HepG2 (cell line): ENCODE data around the gene VPS9D1. TPM values are rescaled to one million over a fixed set of nuclear protein-coding genes. Genes with fewer than 3 reads are reported as not detected.

Experiments used
- DR1 ChIP-seq: sonication (generic); formaldehyde crosslinking; IDR thresholded peaks from 2 replicates; pipeline ENCODE4 v1.8.0; 2021; ENCODE audit warnings: mild to moderate bottlenecking, missing genetic modification reagents, inconsistent platforms
- KDM5B ChIP-seq: sonication (generic); formaldehyde crosslinking; IDR thresholded peaks from 2 replicates; pipeline ENCODE4 v1.4.0; 2020; ENCODE audit warnings: missing genetic modification reagents, mild to moderate bottlenecking, borderline replicate concordance
- SMC3 ChIP-seq: IDR thresholded peaks from 2 replicates; pipeline ENCODE4 v1.6.1; 2011; ENCODE audit warnings: low read length, improper control_type of control experiment
- SOX5 ChIP-seq: IDR thresholded peaks from 2 replicates; pipeline ENCODE4 v1.6.1; 2016; ENCODE audit warnings: borderline replicate concordance
- YEATS4 ChIP-seq: sonication (generic); formaldehyde crosslinking; IDR thresholded peaks from 2 replicates; pipeline ENCODE4 v1.4.0; 2020; ENCODE audit warnings: missing genetic modification reagents, borderline replicate concordance
- ZBTB21 ChIP-seq: sonication (generic); formaldehyde crosslinking; IDR thresholded peaks from 2 replicates; pipeline ENCODE4 v1.4.0; 2020; ENCODE audit warnings: missing genetic modification reagents
- ZFP41 ChIP-seq: sonication (generic); formaldehyde crosslinking; IDR thresholded peaks from 2 replicates; pipeline ENCODE4 v1.4.0; 2020; ENCODE audit warnings: mild to moderate bottlenecking, missing genetic modification reagents, borderline replicate concordance
- ZNF180 ChIP-seq: sonication (generic); formaldehyde crosslinking; IDR thresholded peaks from 2 replicates; pipeline ENCODE4 v1.4.0; 2020; ENCODE audit warnings: low read depth, missing genetic modification reagents, borderline replicate concordance
- ZNF496 ChIP-seq: sonication (generic); formaldehyde crosslinking; IDR thresholded peaks from 2 replicates; pipeline ENCODE4 v1.8.1; 2023; ENCODE audit warnings: mild to moderate bottlenecking, moderate library complexity, missing genetic modification reagents; ENCODE audit not compliant: insufficient replicate concordance
- ZNF556 ChIP-seq: sonication (generic); formaldehyde crosslinking; IDR thresholded peaks from 2 replicates; pipeline ENCODE4 v1.4.0; 2020; ENCODE audit warnings: mild to moderate bottlenecking, missing genetic modification reagents, borderline replicate concordance
- ZNF644 ChIP-seq: IDR thresholded peaks from 2 replicates; pipeline ENCODE4 v1.6.1; 2016; ENCODE audit warnings: low read depth
- polyA plus RNA-seq, 8 experiments: library from polyadenylated mRNA; depleted of rRNA in 3 of 8; stranded (reverse) in 7 of 8; unstranded in 1 of 8; fragments of >200 nt; fragmentation: Illumina TruSeq in 4 of 8; extraction: Trizol in 4 of 8; gene quantifications; 2 replicates each; pipeline versions ENCODE4 v1.2.1 to v1.2.3, GENCODE V29; 2011 to 2016; ENCODE audit warnings: low read depth in 4 of 8, missing spikeins in 1 of 8, mixed read lengths in 1 of 8; ENCODE audit not compliant: insufficient read depth in 1 of 8
- total RNA-seq, 5 experiments: library from RNA; depleted of rRNA; stranded (reverse); fragments of >200 nt; fragmentation: Illumina TruSeq; extraction: Trizol; gene quantifications; 2 replicates each; pipeline ENCODE4 v1.2.3, GENCODE V29; 2016; ENCODE audit warnings: low read depth in 1 of 5
- TF ChIP-seq, protein P1 (sequence below), 2 experiments: sonication (generic) in 1 of 2; formaldehyde crosslinking in 1 of 2; IDR thresholded peaks; 2 replicates each; pipeline versions ENCODE4 v1.4.0 to v1.6.1; 2018 to 2020; ENCODE audit warnings: missing genetic modification reagents in 2 of 2, borderline replicate concordance in 1 of 2, low read depth in 1 of 2, mild to moderate bottlenecking in 1 of 2, missing biosample characterization in 1 of 2
- TF ChIP-seq, protein P2 (sequence below): sonication (generic); formaldehyde crosslinking; IDR thresholded peaks from 2 replicates; pipeline ENCODE4 v1.4.0; 2020; ENCODE audit warnings: missing genetic modification reagents
- TF ChIP-seq, protein P3 (sequence below): fragments of 450-650 bp; IDR thresholded peaks from 2 replicates; pipeline ENCODE4 v1.6.1; 2016
- TF ChIP-seq, protein P4 (sequence below): sonication (generic); formaldehyde crosslinking; IDR thresholded peaks from 2 replicates; pipeline ENCODE4 v1.4.0; 2020; ENCODE audit warnings: missing genetic modification reagents

Gene VPS9D1
- total and polyA plus RNA-seq, 2 of the 13 experiments (the other 11 are each of a cell fraction or from before 2014, with no cell fraction given) = 10.1 to 13.2 TPM

DNA sequence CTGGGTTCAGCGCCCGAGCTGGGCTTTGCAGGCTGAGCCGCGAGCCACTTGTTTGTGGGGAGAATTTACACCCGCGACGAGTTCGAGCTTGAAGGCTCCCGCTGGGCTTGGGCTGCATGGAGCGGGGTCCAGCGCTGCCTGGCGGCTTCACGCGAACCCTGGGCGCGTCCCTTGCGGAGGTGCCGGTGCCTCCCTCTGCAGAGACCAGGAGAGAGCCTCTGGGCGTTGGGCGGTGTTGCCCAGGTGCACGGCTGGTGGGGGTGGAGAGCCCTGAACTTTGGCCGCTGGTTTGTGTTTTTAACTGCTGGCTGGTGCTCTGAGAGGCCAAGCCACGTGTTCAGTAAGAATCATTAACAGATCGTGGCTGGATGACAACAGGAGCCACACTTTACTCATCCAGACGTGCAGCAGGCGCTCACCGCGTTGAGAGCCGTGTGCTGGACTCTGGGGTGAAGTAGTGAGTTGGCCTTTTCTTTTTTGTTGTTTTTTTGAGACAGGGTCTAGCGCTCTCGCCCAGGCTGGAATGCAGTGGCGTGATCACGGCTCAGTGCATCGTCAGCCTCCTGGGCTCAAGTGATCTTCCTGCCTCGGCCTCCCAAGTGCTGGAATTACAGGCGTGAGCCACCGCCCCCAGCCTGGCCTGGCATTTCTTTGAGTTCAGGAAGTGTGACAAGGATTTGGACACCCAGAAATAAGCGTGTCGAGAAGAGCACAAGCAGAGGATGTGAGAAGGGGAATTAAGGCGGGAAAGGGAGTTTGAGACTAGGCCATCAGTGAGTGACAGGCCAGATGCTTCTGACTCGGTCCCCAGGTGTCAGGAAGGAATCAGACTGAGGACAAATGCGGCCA is 33.4 kb downstream of the VPS9D1 start (continued):
- TF ChIP-seq, protein P1, sequence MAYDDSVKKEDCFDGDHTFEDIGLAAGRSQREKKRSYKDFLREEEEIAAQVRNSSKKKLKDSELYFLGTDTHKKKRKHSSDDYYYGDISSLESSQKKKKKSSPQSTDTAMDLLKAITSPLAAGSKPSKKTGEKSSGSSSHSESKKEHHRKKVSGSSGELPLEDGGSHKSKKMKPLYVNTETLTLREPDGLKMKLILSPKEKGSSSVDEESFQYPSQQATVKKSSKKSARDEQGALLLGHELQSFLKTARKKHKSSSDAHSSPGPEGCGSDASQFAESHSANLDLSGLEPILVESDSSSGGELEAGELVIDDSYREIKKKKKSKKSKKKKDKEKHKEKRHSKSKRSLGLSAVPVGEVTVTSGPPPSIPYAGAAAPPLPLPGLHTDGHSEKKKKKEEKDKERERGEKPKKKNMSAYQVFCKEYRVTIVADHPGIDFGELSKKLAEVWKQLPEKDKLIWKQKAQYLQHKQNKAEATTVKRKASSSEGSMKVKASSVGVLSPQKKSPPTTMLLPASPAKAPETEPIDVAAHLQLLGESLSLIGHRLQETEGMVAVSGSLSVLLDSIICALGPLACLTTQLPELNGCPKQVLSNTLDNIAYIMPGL (CRISPR knock-in tag; IDR thresholded peaks at IDR 0.05; ENCODE audit: borderline replicate concordance in 1 of 2, low read depth in 1 of 2) = peak; percentile 90 to 92; a peak in 3 of 4 replicates
- no peak; the same call in none of the 2 replicates for TF ChIP-seq SMC3
- peak; percentile 90 for TF ChIP-seq ZNF644 (CRISPR knock-in tag)
- TF ChIP-seq, protein P2, sequence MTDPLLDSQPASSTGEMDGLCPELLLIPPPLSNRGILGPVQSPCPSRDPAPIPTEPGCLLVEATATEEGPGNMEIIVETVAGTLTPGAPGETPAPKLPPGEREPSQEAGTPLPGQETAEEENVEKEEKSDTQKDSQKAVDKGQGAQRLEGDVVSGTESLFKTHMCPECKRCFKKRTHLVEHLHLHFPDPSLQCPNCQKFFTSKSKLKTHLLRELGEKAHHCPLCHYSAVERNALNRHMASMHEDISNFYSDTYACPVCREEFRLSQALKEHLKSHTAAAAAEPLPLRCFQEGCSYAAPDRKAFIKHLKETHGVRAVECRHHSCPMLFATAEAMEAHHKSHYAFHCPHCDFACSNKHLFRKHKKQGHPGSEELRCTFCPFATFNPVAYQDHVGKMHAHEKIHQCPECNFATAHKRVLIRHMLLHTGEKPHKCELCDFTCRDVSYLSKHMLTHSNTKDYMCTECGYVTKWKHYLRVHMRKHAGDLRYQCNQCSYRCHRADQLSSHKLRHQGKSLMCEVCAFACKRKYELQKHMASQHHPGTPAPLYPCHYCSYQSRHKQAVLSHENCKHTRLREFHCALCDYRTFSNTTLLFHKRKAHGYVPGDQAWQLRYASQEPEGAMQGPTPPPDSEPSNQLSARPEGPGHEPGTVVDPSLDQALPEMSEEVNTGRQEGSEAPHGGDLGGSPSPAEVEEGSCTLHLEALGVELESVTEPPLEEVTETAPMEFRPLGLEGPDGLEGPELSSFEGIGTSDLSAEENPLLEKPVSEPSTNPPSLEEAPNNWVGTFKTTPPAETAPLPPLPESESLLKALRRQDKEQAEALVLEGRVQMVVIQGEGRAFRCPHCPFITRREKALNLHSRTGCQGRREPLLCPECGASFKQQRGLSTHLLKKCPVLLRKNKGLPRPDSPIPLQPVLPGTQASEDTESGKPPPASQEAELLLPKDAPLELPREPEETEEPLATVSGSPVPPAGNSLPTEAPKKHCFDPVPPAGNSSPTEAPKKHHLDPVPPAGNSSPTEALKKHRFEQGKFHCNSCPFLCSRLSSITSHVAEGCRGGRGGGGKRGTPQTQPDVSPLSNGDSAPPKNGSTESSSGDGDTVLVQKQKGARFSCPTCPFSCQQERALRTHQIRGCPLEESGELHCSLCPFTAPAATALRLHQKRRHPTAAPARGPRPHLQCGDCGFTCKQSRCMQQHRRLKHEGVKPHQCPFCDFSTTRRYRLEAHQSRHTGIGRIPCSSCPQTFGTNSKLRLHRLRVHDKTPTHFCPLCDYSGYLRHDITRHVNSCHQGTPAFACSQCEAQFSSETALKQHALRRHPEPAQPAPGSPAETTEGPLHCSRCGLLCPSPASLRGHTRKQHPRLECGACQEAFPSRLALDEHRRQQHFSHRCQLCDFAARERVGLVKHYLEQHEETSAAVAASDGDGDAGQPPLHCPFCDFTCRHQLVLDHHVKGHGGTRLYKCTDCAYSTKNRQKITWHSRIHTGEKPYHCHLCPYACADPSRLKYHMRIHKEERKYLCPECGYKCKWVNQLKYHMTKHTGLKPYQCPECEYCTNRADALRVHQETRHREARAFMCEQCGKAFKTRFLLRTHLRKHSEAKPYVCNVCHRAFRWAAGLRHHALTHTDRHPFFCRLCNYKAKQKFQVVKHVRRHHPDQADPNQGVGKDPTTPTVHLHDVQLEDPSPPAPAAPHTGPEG (CRISPR knock-in tag) = peak; percentile 86
- peak; percentile 99 for TF ChIP-seq YEATS4 (CRISPR knock-in tag)
- TF ChIP-seq ZFP41 (CRISPR knock-in tag) = 0 out of 2 replicates have a peak, but pooled peaks have one; percentile 81
- TF ChIP-seq DR1 (CRISPR knock-in tag) = peak; percentile 96
- TF ChIP-seq SOX5 (CRISPR knock-in tag) = peak; percentile 96
- TF ChIP-seq, protein P3, sequence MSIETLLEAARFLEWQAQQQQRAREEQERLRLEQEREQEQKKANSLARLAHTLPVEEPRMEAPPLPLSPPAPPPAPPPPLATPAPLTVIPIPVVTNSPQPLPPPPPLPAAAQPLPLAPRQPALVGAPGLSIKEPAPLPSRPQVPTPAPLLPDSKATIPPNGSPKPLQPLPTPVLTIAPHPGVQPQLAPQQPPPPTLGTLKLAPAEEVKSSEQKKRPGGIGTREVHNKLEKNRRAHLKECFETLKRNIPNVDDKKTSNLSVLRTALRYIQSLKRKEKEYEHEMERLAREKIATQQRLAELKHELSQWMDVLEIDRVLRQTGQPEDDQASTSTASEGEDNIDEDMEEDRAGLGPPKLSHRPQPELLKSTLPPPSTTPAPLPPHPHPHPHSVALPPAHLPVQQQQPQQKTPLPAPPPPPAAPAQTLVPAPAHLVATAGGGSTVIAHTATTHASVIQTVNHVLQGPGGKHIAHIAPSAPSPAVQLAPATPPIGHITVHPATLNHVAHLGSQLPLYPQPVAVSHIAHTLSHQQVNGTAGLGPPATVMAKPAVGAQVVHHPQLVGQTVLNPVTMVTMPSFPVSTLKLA = peak; percentile 99
- peak; percentile 99 for TF ChIP-seq ZNF556 (CRISPR knock-in tag)
- TF ChIP-seq KDM5B (CRISPR knock-in tag) = peak; percentile 98
- TF ChIP-seq, protein P4, sequence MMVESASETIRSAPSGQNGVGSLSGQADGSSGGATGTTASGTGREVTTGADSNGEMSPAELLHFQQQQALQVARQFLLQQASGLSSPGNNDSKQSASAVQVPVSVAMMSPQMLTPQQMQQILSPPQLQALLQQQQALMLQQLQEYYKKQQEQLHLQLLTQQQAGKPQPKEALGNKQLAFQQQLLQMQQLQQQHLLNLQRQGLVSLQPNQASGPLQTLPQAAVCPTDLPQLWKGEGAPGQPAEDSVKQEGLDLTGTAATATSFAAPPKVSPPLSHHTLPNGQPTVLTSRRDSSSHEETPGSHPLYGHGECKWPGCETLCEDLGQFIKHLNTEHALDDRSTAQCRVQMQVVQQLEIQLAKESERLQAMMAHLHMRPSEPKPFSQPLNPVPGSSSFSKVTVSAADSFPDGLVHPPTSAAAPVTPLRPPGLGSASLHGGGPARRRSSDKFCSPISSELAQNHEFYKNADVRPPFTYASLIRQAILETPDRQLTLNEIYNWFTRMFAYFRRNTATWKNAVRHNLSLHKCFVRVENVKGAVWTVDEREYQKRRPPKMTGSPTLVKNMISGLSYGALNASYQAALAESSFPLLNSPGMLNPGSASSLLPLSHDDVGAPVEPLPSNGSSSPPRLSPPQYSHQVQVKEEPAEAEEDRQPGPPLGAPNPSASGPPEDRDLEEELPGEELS (CRISPR knock-in tag) = peak; percentile 94
- TF ChIP-seq ZBTB21 = peak; percentile 63; the same call in 1 of the 2 replicates
- 0 out of 2 replicates have a peak, but pooled peaks have one; percentile 61 for TF ChIP-seq ZNF180 (CRISPR knock-in tag)
- no peak for TF ChIP-seq ZNF496 (CRISPR knock-in tag)
